IMR-90 (cell line): ENCODE results near the gene ZNF575. TPM values are rescaled to one million over a fixed set of nuclear protein-coding genes. Genes with fewer than 3 reads are reported as not detected.

Source experiments
- ATAC-seq: fragments of 200-7000 bp; cut with Tn5 transposase; 2 replicates; pipeline ENCODE4 v1.9.1; 2020; ENCODE audit warnings: low read depth, mild to moderate bottlenecking, moderate library complexity
- BruUV-seq: library from RNA; stranded (reverse); fragments of 400-500 nt; replicated peaks from 2 replicates; lab custom pipeline; 2021; lab: Mats Ljungman, UMichigan
- CTCF ChIA-PET: fragments of 300-600 bp; formaldehyde crosslinking; extraction: SDS; loops from one replicate; lab custom pipeline; 2021; ENCODE audit warnings: antibody characterized with exemption; lab: Yijun Ruan, JAX
- POLR2A ChIA-PET: fragments of 300-600 bp; sonication (Branson Sonifier 250); formaldehyde crosslinking; loops from one replicate; lab custom pipeline; 2022; ENCODE audit warnings: antibody characterized with exemption; ENCODE audit not compliant: unreplicated experiment; lab: Charles Lee
- DNase-seq: peaks from one replicate; pipeline ENCODE4 v3.0.0; 2013
- H2AFZ ChIP-seq: replicated peaks from 2 replicates; pipeline ENCODE3; 2013; ENCODE audit warnings: low read length, mild to moderate bottlenecking; ENCODE audit not compliant: poor library complexity
- H2AK5ac ChIP-seq: 2 replicates; pipeline ENCODE4 v1.6.1; 2013; ENCODE audit warnings: low read depth, low read length, inconsistent platforms
- H2AK9ac ChIP-seq: replicated peaks from 2 replicates; pipeline ENCODE3; 2013; ENCODE audit warnings: mild to moderate bottlenecking, low read depth, low read length, moderate library complexity; ENCODE audit not compliant: poor library complexity
- H2BK120ac ChIP-seq: 2 replicates; pipeline ENCODE4 v1.6.1; 2013; ENCODE audit warnings: low read depth, low read length, inconsistent platforms
- H2BK15ac ChIP-seq: 3 replicates; pipeline ENCODE4 v1.6.1; 2013; ENCODE audit warnings: low read depth, low read length, inconsistent platforms
- H2BK20ac ChIP-seq: 2 replicates; pipeline ENCODE4 v1.6.1; 2013; ENCODE audit warnings: low read depth, mild to moderate bottlenecking, inconsistent platforms, low read length, moderate library complexity
- H2BK5ac ChIP-seq: 2 replicates; pipeline ENCODE4 v1.6.1; 2013; ENCODE audit warnings: mild to moderate bottlenecking, low read depth, low read length, inconsistent platforms; ENCODE audit not compliant: poor library complexity, severe bottlenecking
- H3K14ac ChIP-seq: replicated peaks from 2 replicates; pipeline ENCODE4 v1.6.1; 2013; ENCODE audit warnings: low read depth, low read length, inconsistent platforms
- H3K18ac ChIP-seq: 2 replicates; pipeline ENCODE4 v1.6.1; 2013; ENCODE audit warnings: low read depth, low read length, control low read depth
- H3K23ac ChIP-seq: 2 replicates; pipeline ENCODE4 v1.6.1; 2013; ENCODE audit warnings: low read depth, low read length, inconsistent platforms
- H3K27ac ChIP-seq: 2 replicates; pipeline ENCODE4 v1.5.1; 2013; ENCODE audit warnings: mild to moderate bottlenecking, control low read depth, low read length; ENCODE audit not compliant: insufficient read depth
- H3K27me3 ChIP-seq: 2 replicates; pipeline ENCODE4 v1.6.1; 2013; ENCODE audit warnings: low read length; ENCODE audit not compliant: control insufficient read depth, insufficient read depth
- H3K36me3 ChIP-seq: 2 replicates; pipeline ENCODE4 v1.6.1; 2013; ENCODE audit warnings: low read length, mixed read lengths; ENCODE audit not compliant: control insufficient read depth, insufficient read depth
- H3K4ac ChIP-seq: 2 replicates; pipeline ENCODE4 v1.6.1; 2013; ENCODE audit warnings: low read depth, low read length, inconsistent platforms
- H3K4me1 ChIP-seq: 2 replicates; pipeline ENCODE4 v1.6.1; 2013; ENCODE audit warnings: low read length, mixed read lengths; ENCODE audit not compliant: control insufficient read depth, insufficient read depth
- H3K4me2 ChIP-seq: 2 replicates; pipeline ENCODE4 v1.6.1; 2013; ENCODE audit warnings: low read depth, mild to moderate bottlenecking, control low read depth, low read length, moderate library complexity
- H3K4me3 ChIP-seq: 2 replicates; pipeline ENCODE4 v1.5.1; 2013; ENCODE audit warnings: low read depth, mild to moderate bottlenecking, control low read depth, low read length, moderate library complexity; ENCODE audit not compliant: insufficient read depth
- H3K56ac ChIP-seq: 2 replicates; pipeline ENCODE4 v1.6.1; 2013; ENCODE audit warnings: low read length, inconsistent platforms; ENCODE audit not compliant: insufficient read depth; ENCODE audit errors: extremely low read depth
- H3K79me1 ChIP-seq, 2 experiments: 2 replicates each; pipeline ENCODE4 v1.6.1; 2013; ENCODE audit warnings: low read length in 2 of 2, inconsistent platforms in 1 of 2, low read depth in 1 of 2
- H3K9ac ChIP-seq: 2 replicates; pipeline ENCODE4 v1.6.1; 2013; ENCODE audit warnings: low read depth, low read length, control low read depth
- H3K9me1 ChIP-seq: 2 replicates; pipeline ENCODE4 v1.6.1; 2013; ENCODE audit warnings: low read length, inconsistent platforms; ENCODE audit not compliant: insufficient read depth
- H3K9me3 ChIP-seq: 2 replicates; pipeline ENCODE4 v1.6.1; 2013; ENCODE audit warnings: low read length; ENCODE audit not compliant: control insufficient read depth, insufficient read depth
- H4K20me1 ChIP-seq: 2 replicates; pipeline ENCODE4 v1.6.1; 2013; ENCODE audit warnings: low read length, inconsistent platforms; ENCODE audit not compliant: insufficient read depth
- H4K5ac ChIP-seq: 2 replicates; pipeline ENCODE4 v1.6.1; 2013; ENCODE audit warnings: mild to moderate bottlenecking, low read depth, low read length, control low read depth
- H4K8ac ChIP-seq, 2 experiments: 2 replicates each; pipeline ENCODE4 v1.6.1; 2013; ENCODE audit warnings: low read depth in 2 of 2, low read length in 2 of 2, control low read depth in 1 of 2, inconsistent platforms in 1 of 2
- H4K91ac ChIP-seq: 2 replicates; pipeline ENCODE4 v1.6.1; 2013; ENCODE audit warnings: low read depth, low read length, inconsistent platforms; ENCODE audit not compliant: insufficient read depth
- CEBPB ChIP-seq: IDR thresholded peaks from 2 replicates; pipeline ENCODE4 v1.6.1; 2012; ENCODE audit warnings: low read depth, low read length, improper control_type of control experiment
- CHD1 ChIP-seq: IDR thresholded peaks from 2 replicates; pipeline ENCODE4 v1.6.1; 2012; ENCODE audit warnings: low read depth, low read length, improper control_type of control experiment
- ELK1 ChIP-seq: fragments of 150-350 bp; IDR thresholded peaks from 2 replicates; pipeline ENCODE4 v1.6.1; 2016; ENCODE audit warnings: low read depth, mild to moderate bottlenecking, low read length, moderate library complexity, borderline replicate concordance
- FOS ChIP-seq: fragments of 150-350 bp; IDR thresholded peaks from 2 replicates; pipeline ENCODE4 v1.6.1; 2016; ENCODE audit warnings: low read depth, low read length
- MAFK ChIP-seq: IDR thresholded peaks from 2 replicates; pipeline ENCODE4 v1.6.1; 2012; ENCODE audit warnings: low read depth, low read length, improper control_type of control experiment
- MAZ ChIP-seq: IDR thresholded peaks from 2 replicates; pipeline ENCODE4 v1.6.1; 2012; ENCODE audit warnings: low read depth, mild to moderate bottlenecking, low read length, improper control_type of control experiment, moderate library complexity, borderline replicate concordance
- MXI1 ChIP-seq: IDR thresholded peaks from 2 replicates; pipeline ENCODE4 v1.6.1; 2012; ENCODE audit warnings: low read depth, mild to moderate bottlenecking, low read length, moderate library complexity, borderline replicate concordance
- POLR2A ChIP-seq: IDR thresholded peaks from 2 replicates; pipeline ENCODE4 v1.6.1; 2012; ENCODE audit warnings: mild to moderate bottlenecking, low read depth, low read length
- RAD21 ChIP-seq: IDR thresholded peaks from 2 replicates; pipeline ENCODE4 v1.6.1; 2012; ENCODE audit warnings: low read length, improper control_type of control experiment
- RCOR1 ChIP-seq: IDR thresholded peaks from 2 replicates; pipeline ENCODE4 v1.6.1; 2012; ENCODE audit warnings: mild to moderate bottlenecking, low read length, improper control_type of control experiment; ENCODE audit not compliant: insufficient replicate concordance
- RFX5 ChIP-seq: IDR thresholded peaks from 2 replicates; pipeline ENCODE4 v1.8.0; 2012; ENCODE audit warnings: low read depth, mild to moderate bottlenecking, low read length, moderate library complexity
- SMC3 ChIP-seq: fragments of 150-350 bp; IDR thresholded peaks from 2 replicates; pipeline ENCODE4 v1.6.1; 2016; ENCODE audit warnings: low read depth, mild to moderate bottlenecking, antibody characterized with exemption, low read length, moderate library complexity
- USF2 ChIP-seq: fragments of 150-350 bp; IDR thresholded peaks from 2 replicates; pipeline ENCODE4 v1.6.1; 2017; ENCODE audit warnings: mild to moderate bottlenecking, antibody characterized with exemption, low read length, low read depth
- WGBS, 2 experiments: methylation state at CpG; one replicate each; pipeline versions ENCODE4 v1.1.5 to v1.1.7; 2013; ENCODE audit warnings: missing lambda C conversion rate in 2 of 2; ENCODE audit not compliant: insufficient read length in 1 of 2; ENCODE audit errors: extremely low coverage in 2 of 2; 5-methylcytosine and 5-hydroxymethylcytosine counted together
- dilution Hi-C: fragments of 300-500 bp; cut with HindIII; formaldehyde crosslinking; loops from one replicate; pipeline ENCODE4 v1.14.3; 2018; ENCODE audit warnings: low sequenced_read_pairs; ENCODE audit not compliant: unreplicated experiment
- in situ Hi-C: fragments of 300-500 bp; cut with MboI; formaldehyde crosslinking; loops from 3 replicates; pipeline ENCODE4 v1.14.3; 2019; ENCODE audit warnings: low sequenced_read_pairs, inconsistent platforms, mixed read lengths
- intact Hi-C: fragments of 100-400 bp; cut with micrococcal nuclease; formaldehyde crosslinking; loops from 2 replicates; pipeline ENCODE4 v1.10.0; 2022
- polyA plus RNA-seq, 3 experiments: library from polyadenylated mRNA; depleted of rRNA; stranded (reverse); fragments of >200 nt; gene quantifications; 2 replicates each; pipeline ENCODE4 v1.2.3, GENCODE V29; 2012; ENCODE audit warnings: low replicate concordance in 1 of 3
- total RNA-seq: library from RNA; depleted of rRNA; stranded (reverse); fragments of >200 nt; gene quantifications from 2 replicates; pipeline ENCODE4 v1.2.3, GENCODE V29; 2012
- TF ChIP-seq, protein P1 (sequence below): conservative IDR thresholded peaks from 2 replicates; pipeline ENCODE4 v1.5.1; 2012; ENCODE audit warnings: mild to moderate bottlenecking, low read depth, low read length, improper control_type of control experiment

Gene ZNF575
- total and polyA plus RNA-seq, 2 of the 4 experiments (the other 2 are of a cell fraction), result 0.77 TPM; not detected in 1

DNA sequence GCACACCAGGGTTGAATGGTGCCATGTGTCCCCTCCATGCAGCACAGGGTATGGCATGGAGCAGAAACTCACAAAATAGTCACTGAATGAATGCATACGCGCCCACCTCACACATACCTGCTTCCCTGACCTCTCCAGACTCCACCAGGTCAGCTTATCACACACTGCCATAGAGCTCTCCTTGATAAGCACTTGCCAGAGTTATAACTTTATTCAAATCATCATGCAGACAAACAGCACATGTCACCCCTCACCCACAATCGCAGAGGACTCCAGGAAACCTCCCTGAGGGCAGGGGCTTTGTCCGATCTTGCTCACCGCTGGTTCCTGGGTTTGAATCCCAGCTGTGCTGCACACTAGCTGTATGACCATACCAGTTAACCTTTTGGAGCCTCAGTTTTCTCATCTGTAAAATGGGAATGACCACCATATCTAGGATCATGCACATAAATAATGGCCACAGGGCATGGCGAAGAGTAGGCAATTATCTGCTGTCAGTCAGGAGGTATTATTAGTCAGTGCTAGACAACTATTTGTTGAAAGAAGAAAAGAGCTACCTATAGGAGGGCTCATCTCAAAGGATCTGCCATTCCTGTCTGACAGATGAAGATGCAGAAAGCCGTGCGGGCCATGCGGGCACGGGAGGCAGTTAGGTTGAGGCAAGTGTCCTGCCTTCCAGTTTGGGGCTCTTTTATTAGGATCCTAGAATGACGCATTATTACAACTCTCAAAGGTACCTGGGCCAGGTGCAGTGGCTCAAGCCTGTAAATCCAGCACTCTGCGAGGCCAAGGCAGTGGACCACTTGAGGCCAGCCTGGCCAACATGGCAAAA, 28.4 kb downstream of the ZNF575 start:
- Histone ChIP-seq H3K36me3 (peaks cover 9% of the 10 kb centered on the region), H3K4me3 (no peak overlapping the region)
- no peak for DNase-seq
- TF ChIP-seq RAD21 (no peak), RFX5 (no peak), CEBPB (no peak), CHD1 (no peak), MAFK (no peak), SMC3 (no peak), POLR2A (no peak), RCOR1 (no peak), MAZ (no peak), USF2 (no peak), MXI1 (no peak), FOS (no peak), ELK1 (no peak)
- TF ChIP-seq, protein P1, sequence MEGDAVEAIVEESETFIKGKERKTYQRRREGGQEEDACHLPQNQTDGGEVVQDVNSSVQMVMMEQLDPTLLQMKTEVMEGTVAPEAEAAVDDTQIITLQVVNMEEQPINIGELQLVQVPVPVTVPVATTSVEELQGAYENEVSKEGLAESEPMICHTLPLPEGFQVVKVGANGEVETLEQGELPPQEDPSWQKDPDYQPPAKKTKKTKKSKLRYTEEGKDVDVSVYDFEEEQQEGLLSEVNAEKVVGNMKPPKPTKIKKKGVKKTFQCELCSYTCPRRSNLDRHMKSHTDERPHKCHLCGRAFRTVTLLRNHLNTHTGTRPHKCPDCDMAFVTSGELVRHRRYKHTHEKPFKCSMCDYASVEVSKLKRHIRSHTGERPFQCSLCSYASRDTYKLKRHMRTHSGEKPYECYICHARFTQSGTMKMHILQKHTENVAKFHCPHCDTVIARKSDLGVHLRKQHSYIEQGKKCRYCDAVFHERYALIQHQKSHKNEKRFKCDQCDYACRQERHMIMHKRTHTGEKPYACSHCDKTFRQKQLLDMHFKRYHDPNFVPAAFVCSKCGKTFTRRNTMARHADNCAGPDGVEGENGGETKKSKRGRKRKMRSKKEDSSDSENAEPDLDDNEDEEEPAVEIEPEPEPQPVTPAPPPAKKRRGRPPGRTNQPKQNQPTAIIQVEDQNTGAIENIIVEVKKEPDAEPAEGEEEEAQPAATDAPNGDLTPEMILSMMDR, result no peak

More for the DNA sequence above, 28.4 kb downstream of the ZNF575 start:
- POLR2A ChIA-PET, result no interaction called here
- no peaks in the 10 kb centered on the region for H3K9me3 ChIP-seq
- no peak overlapping the region; the same call in 1 of the 2 replicates for H2BK20ac ChIP-seq
- peaks cover 6% of the 10 kb centered on the region; the same call in 1 of the 2 replicates for H4K20me1 ChIP-seq
- H2BK15ac ChIP-seq, result no peak overlapping the region; the same call in 2 of the 3 replicates
- BruUV-seq, result no TSS peak
- no peak overlapping the region for H4K8ac ChIP-seq
- H3K4me2 ChIP-seq, result no peak overlapping the region
- no peak overlapping the region for H3K9ac ChIP-seq
- H2BK5ac ChIP-seq, result no peak overlapping the region
- H2BK120ac ChIP-seq, result peak overlapping the region; percentile 66
- peak overlapping the region; percentile 15; the same call in 1 of the 2 replicates for H2AK5ac ChIP-seq
- no peak for ATAC-seq
- no peak overlapping the region; the same call in 1 of the 2 replicates for H4K91ac ChIP-seq
- H3K4ac ChIP-seq, result peak overlapping the region; percentile 18
- no peak overlapping the region for H3K14ac ChIP-seq
- H3K18ac ChIP-seq, result no peak overlapping the region
- CTCF ChIA-PET, result interaction anchor here (1.5 kb wide), 1 partner anchor 26 kb away, joined by 3 read pairs; no protein-coding TSS in a partner anchor
- H3K79me1 ChIP-seq, result peaks cover 13 to 54% of the 10 kb centered on the region in 2 experiments; a peak in 3 of 4 replicates
- H3K9me1 ChIP-seq, result peaks cover 29% of the 10 kb centered on the region
- no peak overlapping the region for H2AFZ ChIP-seq
- no peak overlapping the region for H4K5ac ChIP-seq
- 69% methylated on average over 3 of the region's 12 CpGs; no CpG with 5 or more reads in 1 of the 2 experiments for WGBS, 2 experiments
- H3K4me1 ChIP-seq, result peaks cover 5% of the 10 kb centered on the region
- no peak overlapping the region for H3K27ac ChIP-seq
- intact Hi-C loops, result loop anchor here (2.0 kb wide), 1 partner anchor 33 kb away; no protein-coding TSS in a partner anchor
- peak overlapping the region; percentile 3 for H2AK9ac ChIP-seq
- dilution Hi-C loops, result no loop called here
- no peaks in the 10 kb centered on the region for H3K27me3 ChIP-seq
- no peak overlapping the region for H3K56ac ChIP-seq
- in situ Hi-C loops, result no loop called here
- H3K23ac ChIP-seq, result no peak overlapping the region
